ENCODE results near the gene GALNT15. TPM values are rescaled to one million over a fixed set of nuclear protein-coding genes. Genes with fewer than 3 reads are reported as not detected.

The GALNT15 gene
- total RNA-seq, 1 donor from 2014 or later, result not detected

DNA sequence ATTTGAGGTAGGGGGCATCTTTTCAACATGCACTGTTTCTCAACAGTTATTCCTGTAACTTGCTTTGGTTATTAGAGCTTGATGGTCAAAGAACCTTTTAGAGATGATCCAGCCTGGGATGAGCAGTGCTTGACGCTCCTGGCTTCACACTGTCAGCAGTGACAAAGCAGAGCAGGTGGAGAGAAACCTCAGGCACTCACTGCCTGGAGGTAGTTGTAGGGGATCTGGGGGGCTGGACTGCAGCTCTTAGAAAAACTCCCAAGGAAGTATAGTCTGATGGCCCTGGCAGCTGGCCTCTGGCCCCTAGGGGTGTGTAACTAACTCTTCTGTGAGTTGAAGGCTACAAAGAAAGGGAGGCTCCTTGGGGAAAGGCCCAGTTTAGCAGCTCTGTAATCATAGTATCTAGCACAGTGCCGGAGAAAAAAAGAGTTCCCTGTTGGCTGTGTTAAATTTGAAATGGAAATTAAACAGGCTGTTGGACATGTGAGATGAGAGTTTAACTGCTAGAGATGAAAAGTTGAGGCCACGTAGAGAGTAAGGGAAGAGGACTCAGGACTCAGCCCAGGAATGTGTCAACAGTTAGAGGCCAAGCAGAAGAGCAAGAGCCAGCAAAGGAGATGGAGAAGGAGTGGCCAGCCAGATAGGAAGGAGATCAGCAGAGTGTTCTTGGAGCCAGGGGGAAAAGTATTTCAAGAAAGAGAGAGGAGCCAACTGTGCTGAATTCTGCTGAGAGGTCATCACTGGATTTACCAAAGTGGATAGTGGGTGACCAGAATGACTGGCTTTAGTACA is 104.7 kb downstream of the GALNT15 start:
- H3K27ac Mint-ChIP-seq, result no peak overlapping the region
- Histone ChIP-seq H3F3A (ENCODE audit: low read depth) (peaks cover 2% of the 10 kb centered on the region), H3K27me3 (no peaks in the 10 kb centered on the region), H3K4me3 (no peak overlapping the region), H4K20me1 (ENCODE audit: low read depth) (no peaks in the 10 kb centered on the region), H3K9ac (no peak overlapping the region), H3K9me3 (ENCODE audit: low read depth) (no peaks in the 10 kb centered on the region), H3K36me3 (no peaks in the 10 kb centered on the region), H3K79me2 (ENCODE audit: low read depth) (no peaks in the 10 kb centered on the region), H2AFZ (replicated peaks) (no peak overlapping the region), H3K4me1 (no peaks in the 10 kb centered on the region), H3K4me2 (no peak overlapping the region), H3K27ac (no peak overlapping the region)
- H3K4me3 Mint-ChIP-seq, result no peak overlapping the region
- H3K27me3 Mint-ChIP-seq (ENCODE audit: insufficient read depth, low read depth), result no peaks in the 10 kb centered on the region
- no peak for DNase-seq (ENCODE audit: low spot score)
- TF ChIP-seq EZH2 (IDR thresholded peaks at IDR 0.05) (no peak), EZH2phosphoT487 (IDR thresholded peaks at IDR 0.05) (no peak), CTCF (IDR thresholded peaks at IDR 0.05) (no peak)
- H3K9me3 Mint-ChIP-seq, result no peaks in the 10 kb centered on the region
- no peaks in the 10 kb centered on the region for H3K36me3 Mint-ChIP-seq
- H3K4me1 Mint-ChIP-seq, result no peaks in the 10 kb centered on the region

DNA sequence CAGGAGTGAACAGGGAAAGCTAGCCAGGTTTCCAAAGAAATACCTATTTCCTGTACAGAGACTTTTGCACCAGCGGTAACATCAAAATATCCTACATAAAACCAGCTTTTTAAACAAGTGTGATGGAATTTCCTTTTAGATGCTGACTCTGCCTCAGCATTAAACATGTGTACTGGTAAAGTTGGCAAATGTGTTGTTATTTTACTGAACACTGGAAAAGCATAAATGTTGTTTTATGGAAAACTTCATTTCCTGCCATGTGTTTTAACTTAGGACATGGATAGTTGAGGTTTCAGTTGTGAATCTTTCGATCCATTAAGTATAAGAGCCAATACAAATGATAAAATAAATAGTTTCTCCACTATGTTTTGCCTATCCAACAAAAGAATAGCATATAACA is 106.2 kb downstream of the GALNT15 start:
- Histone ChIP-seq H3K4me2 (no peak overlapping the region), H4K20me1 (ENCODE audit: low read depth) (no peaks in the 10 kb centered on the region), H3K9ac (no peak overlapping the region), H3F3A (ENCODE audit: low read depth) (no peaks in the 10 kb centered on the region), H3K9me3 (ENCODE audit: low read depth) (no peaks in the 10 kb centered on the region), H3K27ac (no peak overlapping the region), H3K79me2 (ENCODE audit: low read depth) (no peaks in the 10 kb centered on the region), H3K36me3 (no peaks in the 10 kb centered on the region), H3K27me3 (no peaks in the 10 kb centered on the region), H2AFZ (replicated peaks) (no peak overlapping the region), H3K4me1 (no peaks in the 10 kb centered on the region), H3K4me3 (no peak overlapping the region)
- H3K4me1 Mint-ChIP-seq, result no peaks in the 10 kb centered on the region
- no peak overlapping the region for H3K4me3 Mint-ChIP-seq
- no peaks in the 10 kb centered on the region for H3K27me3 Mint-ChIP-seq (ENCODE audit: insufficient read depth, low read depth)
- DNase-seq (ENCODE audit: low spot score), result no peak
- H3K36me3 Mint-ChIP-seq, result no peaks in the 10 kb centered on the region
- H3K9me3 Mint-ChIP-seq, result no peaks in the 10 kb centered on the region
- TF ChIP-seq CTCF (IDR thresholded peaks at IDR 0.05), result no peak
- no peak for TF ChIP-seq EZH2 (IDR thresholded peaks at IDR 0.05)
- H3K27ac Mint-ChIP-seq, result no peak overlapping the region

Other genes starting within 250 kb of the GALNT15 start
- gene DPH3, start 90.3 kb downstream of the GALNT15 start, total RNA-seq (ENCODE audit: low replicate concordance), result 23.0 and 31.2 TPM in 2 replicates
- gene OXNAD1, start 90.5 kb downstream of the GALNT15 start, total RNA-seq (ENCODE audit: low replicate concordance), result 18.1 and 28.7 TPM in 2 replicates